ENCODE data around the gene MAPK11.
A peak's percentile ranks its signal among the peaks of the same experiment; 100 is the strongest.

Gene MAPK11

DNA sequence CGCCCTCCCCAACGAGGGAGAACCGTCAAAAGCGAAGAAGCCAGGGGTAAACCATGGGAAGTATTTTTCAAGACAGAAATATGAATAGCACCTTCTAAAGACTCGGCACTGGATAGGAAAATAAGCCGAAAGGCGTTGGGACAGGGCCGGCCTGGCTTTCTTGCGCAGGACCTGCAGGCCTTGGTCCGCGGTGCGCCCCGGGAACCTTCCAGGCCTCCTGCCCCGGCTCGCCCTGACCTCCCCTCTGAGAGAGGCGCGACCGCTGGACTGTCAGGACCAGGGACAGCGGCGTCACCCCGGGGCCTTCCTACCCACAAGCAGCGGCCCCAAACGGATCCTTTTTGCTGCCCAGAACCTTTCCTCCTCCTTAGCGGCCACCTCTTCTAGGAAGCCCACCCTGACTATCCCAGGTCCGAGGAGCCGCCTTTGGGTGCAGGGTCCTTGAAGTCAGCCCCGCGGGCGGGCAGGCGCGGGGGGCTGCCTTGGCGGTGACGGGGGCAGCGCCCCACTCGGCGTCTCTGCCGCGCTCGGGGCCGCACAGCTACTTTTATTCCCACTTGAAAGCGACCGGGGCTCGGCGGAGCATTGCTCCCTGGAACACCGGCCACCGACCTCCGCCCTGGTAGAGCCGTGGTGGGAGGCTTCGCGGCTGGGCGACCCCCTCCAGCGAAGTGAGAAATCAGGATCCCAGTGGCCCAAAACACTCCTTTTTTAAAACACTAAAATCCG is 650 bp upstream of the MAPK11 start:
- H3K4me3 ChIP-seq (ENCODE audit: low read length) = peak overlapping the region; percentile 62
- TF ChIP-seq, protein P1, sequence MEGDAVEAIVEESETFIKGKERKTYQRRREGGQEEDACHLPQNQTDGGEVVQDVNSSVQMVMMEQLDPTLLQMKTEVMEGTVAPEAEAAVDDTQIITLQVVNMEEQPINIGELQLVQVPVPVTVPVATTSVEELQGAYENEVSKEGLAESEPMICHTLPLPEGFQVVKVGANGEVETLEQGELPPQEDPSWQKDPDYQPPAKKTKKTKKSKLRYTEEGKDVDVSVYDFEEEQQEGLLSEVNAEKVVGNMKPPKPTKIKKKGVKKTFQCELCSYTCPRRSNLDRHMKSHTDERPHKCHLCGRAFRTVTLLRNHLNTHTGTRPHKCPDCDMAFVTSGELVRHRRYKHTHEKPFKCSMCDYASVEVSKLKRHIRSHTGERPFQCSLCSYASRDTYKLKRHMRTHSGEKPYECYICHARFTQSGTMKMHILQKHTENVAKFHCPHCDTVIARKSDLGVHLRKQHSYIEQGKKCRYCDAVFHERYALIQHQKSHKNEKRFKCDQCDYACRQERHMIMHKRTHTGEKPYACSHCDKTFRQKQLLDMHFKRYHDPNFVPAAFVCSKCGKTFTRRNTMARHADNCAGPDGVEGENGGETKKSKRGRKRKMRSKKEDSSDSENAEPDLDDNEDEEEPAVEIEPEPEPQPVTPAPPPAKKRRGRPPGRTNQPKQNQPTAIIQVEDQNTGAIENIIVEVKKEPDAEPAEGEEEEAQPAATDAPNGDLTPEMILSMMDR (conservative IDR thresholded peaks at IDR 0.05; ENCODE audit: low read length) = no peak
- peak; percentile 68 for DNase-seq (ENCODE audit: low read depth)

DNA sequence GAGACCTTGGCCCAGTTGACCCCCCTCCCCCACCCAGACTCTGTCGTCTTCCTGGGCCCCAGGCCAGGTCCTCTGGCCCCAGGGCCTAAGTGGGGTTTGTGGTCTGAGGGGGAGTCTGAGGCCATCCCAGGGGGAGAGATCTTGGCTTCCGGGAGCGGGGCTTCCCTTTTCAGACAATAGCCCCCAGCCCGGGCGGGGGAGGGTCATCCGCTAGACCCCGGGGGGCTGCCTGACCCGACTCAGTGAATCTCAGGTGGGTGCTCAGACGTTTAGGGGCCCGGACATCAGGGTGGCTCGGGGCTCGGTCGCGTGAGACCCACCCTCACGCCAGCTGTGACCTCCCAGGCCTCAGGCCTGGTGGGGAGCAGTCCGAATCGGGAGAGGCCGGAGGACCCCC is 609 bp downstream of the MAPK11 start:
- DNase-seq (ENCODE audit: low read depth) = no peak
- TF ChIP-seq, protein P1 (conservative IDR thresholded peaks at IDR 0.05; ENCODE audit: low read length) = no peak
- H3K4me3 ChIP-seq (ENCODE audit: low read length) = peak overlapping the region; percentile 47

DNA sequence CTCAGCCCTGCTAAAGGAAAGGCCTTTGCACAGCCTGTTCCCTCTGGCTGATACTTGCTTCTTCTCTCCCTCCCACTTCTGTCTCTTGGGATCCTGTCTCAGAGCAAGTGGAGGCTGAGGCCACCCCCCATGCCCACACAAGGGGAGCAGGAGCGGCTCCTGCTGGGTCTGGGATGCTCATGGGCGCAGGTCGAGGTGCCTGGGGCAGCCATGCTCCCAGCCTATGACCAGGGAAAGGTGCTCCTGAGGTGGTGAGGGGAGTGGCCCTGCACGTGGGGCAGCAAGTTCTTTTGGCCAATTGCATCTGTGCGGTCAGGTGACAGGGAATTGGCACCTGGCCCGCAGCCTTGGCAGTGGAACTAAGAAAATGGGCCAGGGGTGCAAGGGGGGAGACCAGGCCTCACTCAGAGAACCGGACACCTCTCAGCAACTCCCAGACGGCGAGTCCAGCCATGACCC is 1.5 kb downstream of the MAPK11 start:
- DNase-seq (ENCODE audit: low read depth) = no peak
- TF ChIP-seq, protein P1 (conservative IDR thresholded peaks at IDR 0.05; ENCODE audit: low read length) = no peak
- no peak overlapping the region for H3K4me3 ChIP-seq (ENCODE audit: low read length)

DNA sequence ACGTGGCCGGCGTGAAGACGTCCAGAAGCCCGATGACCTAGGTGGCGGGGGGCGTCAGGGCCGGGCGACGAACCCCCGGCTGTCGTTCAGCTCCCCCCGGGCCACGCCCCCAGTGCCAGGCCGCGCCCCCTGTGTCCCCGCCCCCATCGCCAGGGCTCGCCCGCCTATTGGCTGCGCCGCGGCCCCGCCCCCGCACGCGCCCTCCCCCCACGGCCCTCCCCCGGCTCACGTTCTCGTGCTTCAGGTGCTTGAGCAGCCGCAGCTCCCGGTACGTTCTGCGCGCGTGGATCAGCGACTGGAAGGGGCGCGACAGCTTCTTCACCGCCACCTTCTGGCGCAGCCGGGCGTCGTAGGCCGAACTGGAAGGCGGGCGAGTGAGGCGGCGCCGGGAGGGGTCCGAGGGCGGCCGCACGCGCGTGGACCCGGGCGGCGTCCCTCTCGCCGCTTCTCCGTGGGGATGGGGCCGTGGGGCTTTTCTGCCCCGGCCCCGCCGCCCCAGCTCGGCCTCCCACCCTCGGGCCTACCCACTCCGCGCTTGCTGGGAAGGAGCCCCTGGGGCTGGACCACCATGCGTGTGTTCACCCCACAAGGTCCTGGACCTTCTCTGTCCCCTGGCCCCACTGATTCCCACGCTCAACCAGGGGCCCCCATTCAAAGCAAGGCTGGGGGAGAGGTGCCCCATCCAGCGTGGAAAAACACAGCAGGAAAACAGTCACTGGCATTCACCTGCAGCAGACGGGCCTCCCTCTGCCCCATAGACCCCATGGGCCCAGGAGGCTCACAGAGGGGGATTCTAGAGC is 2.4 kb downstream of the MAPK11 start:
- H3K4me3 ChIP-seq (ENCODE audit: low read length) = peak overlapping the region; percentile 54
- DNase-seq (ENCODE audit: low read depth) = peak; percentile 47
- TF ChIP-seq, protein P1 (conservative IDR thresholded peaks at IDR 0.05; ENCODE audit: low read length) = peak; percentile 14

DNA sequence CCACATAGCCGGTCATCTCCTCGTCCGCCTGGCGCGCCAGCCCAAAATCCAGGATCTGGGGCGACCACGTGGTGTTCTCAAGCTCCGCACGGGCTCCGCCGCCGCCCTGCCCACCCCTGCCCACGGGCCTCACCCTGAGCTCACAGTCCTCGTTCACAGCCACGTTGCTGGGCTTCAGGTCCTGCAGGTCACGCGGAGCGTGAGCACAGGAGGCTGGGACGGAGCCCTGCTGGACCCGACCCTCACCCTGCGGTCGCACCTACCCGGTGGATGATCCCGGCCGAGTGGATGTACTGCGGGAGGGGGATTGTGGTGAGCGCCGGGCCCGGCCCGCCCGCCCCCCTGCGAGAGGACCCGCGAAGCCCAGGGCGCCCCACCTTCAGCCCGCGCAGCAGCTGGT is 3.2 kb downstream of the MAPK11 start:
- DNase-seq (ENCODE audit: low read depth) = no peak
- peak overlapping the region; percentile 46 for H3K4me3 ChIP-seq (ENCODE audit: low read length)
- TF ChIP-seq, protein P1 (conservative IDR thresholded peaks at IDR 0.05; ENCODE audit: low read length) = no peak

DNA sequence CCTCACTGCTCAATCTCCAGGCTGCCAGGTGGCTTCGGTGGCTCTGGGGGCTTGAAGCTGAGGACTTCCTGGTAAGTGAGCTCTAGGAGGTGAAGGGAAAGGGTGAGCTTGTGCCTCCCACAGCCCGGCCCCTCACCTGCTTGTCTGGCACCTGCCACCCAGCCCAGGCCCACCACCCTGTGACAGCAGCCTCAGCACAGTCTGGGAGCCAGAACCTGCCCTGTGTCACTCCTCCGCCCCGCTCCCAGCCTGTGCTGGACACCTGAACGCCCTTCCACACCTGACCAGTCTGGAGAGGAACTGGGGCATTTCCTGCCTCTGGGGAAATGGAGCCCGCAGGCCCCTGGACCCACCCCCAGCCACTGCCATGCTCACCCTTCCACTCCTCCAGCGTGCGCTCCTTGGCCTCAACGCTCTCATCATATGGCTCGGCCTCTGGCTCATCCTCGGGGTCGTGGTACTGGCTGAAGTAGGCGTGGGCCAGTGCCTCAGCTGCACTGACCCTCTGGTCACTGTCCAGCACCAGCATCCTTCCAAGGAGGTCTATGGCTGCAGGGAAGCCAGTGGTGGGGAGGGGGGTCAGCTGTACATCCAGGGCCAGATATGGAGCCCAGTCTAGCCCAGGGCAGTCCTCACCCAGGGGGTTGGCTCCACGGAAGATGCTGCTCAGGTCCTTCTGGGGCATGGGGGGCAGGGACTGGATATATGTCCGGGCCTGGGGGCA is 5.1 kb downstream of the MAPK11 start:
- no peak for DNase-seq (ENCODE audit: low read depth)
- TF ChIP-seq, protein P1 (conservative IDR thresholded peaks at IDR 0.05; ENCODE audit: low read length) = no peak

More for the DNA sequence above, 5.1 kb downstream of the MAPK11 start:
- H3K4me3 ChIP-seq (ENCODE audit: low read length) = no peak overlapping the region

Data from AG10803 (cell line).